HFFc6 (cell line): ENCODE data around the gene NAA20. TPM values are rescaled to one million over a fixed set of nuclear protein-coding genes. Genes with fewer than 3 reads are reported as not detected.

Experiments used
- DNase-seq: peaks from one replicate; pipeline ENCODE4 v3.0.0-alpha.2; 2018
- H3K27ac Mint-ChIP-seq: 2 replicates; pipeline ENCODE4 v1.8.0; 2020; ENCODE audit warnings: mild to moderate bottlenecking, mixed read lengths
- H3K27me3 Mint-ChIP-seq: 2 replicates; pipeline ENCODE4 v1.8.0; 2021; ENCODE audit warnings: mild to moderate bottlenecking, moderate library complexity, mixed read lengths; ENCODE audit not compliant: insufficient read depth
- H3K36me3 Mint-ChIP-seq: 2 replicates; pipeline ENCODE4 v1.8.0; 2021; ENCODE audit warnings: low read depth, mixed read lengths
- H3K4me1 Mint-ChIP-seq: 2 replicates; pipeline ENCODE4 v1.8.0; 2020; ENCODE audit warnings: low read depth, mixed read lengths
- H3K4me3 Mint-ChIP-seq: 2 replicates; pipeline ENCODE4 v1.8.0; 2020; ENCODE audit warnings: mild to moderate bottlenecking, moderate library complexity, mixed read lengths
- H3K9me3 Mint-ChIP-seq: 2 replicates; pipeline ENCODE4 v1.8.0; 2020; ENCODE audit warnings: mild to moderate bottlenecking, mixed read lengths
- total RNA-seq, 6 experiments: library from RNA; stranded (reverse); fragmentation: NEBNext Ultra II Directional; extraction: Animal tissue kit (Norgen Biotek cat#: 25700); gene quantifications; 2 replicates in 1 of 6; 3 replicates in 5 of 6; pipeline ENCODE4 v1.2.3, GENCODE V29; 2021
- TF ChIP-seq, protein P1 (sequence below): fragments of 200-600 bp; sonication (generic); IDR thresholded peaks from 2 replicates; pipeline ENCODE4 v1.5.0; 2021; ENCODE audit warnings: antibody characterized with exemption, mild to moderate bottlenecking

NAA20 gene
- total RNA-seq, 6 experiments from 2014 or later: 87.3 to 108 (median 93.2) TPM

DNA sequence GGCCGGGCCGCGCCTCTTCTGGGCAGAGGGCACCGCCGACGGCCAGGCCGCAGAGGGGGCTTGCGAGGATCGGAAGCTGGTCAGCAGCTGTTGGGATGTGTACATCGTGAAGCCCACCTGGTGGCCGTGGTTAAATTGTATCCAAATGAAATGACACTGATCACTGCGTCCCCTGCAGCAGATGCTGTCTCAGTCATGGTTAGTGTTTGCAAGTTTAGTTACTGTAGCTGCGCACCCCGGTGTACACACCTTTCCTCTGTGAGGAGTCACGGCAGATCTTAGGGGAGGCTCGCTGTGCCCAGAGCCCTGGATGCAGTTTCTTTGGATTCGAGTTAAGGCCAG, 653 bp downstream of the NAA20 start:
- TF ChIP-seq, protein P1, sequence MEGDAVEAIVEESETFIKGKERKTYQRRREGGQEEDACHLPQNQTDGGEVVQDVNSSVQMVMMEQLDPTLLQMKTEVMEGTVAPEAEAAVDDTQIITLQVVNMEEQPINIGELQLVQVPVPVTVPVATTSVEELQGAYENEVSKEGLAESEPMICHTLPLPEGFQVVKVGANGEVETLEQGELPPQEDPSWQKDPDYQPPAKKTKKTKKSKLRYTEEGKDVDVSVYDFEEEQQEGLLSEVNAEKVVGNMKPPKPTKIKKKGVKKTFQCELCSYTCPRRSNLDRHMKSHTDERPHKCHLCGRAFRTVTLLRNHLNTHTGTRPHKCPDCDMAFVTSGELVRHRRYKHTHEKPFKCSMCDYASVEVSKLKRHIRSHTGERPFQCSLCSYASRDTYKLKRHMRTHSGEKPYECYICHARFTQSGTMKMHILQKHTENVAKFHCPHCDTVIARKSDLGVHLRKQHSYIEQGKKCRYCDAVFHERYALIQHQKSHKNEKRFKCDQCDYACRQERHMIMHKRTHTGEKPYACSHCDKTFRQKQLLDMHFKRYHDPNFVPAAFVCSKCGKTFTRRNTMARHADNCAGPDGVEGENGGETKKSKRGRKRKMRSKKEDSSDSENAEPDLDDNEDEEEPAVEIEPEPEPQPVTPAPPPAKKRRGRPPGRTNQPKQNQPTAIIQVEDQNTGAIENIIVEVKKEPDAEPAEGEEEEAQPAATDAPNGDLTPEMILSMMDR: no peak
- Mint-ChIP-seq H3K4me1 (peaks cover 53% of the 10 kb centered on the region), H3K27ac (peak overlapping the region; percentile 59), H3K4me3 (peak overlapping the region; percentile 84), H3K27me3 (peaks cover 2% of the 10 kb centered on the region; the same call in 1 of the 2 replicates), H3K9me3 (no peaks in the 10 kb centered on the region), H3K36me3 (peaks cover 15% of the 10 kb centered on the region)
- no peak for DNase-seq

DNA sequence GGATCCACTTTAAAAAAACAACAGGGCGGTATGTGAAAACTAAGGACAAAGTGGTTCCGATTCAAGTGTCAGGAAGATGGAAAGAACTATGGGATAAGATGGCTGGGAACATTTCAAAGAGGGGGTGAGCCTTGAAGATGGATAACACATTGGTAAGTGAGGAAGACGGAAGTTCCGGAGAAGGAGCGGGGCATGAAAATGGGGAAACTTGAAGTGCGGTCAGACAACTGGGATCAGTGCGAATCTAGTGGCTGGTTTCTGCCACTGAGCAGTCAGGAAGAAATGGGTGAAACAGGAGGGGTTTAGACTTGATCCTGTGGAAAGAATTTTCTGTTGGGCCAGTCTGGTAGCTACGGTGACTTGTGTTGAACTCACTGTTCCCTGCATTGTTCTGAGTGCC, 1.2 kb downstream of the NAA20 start:
- Mint-ChIP-seq H3K4me1 (peaks cover 54% of the 10 kb centered on the region), H3K27ac (peak overlapping the region; percentile 59), H3K27me3 (0 out of 2 replicates have a peak, but pooled peaks cover 1% of the 10 kb centered on the region), H3K4me3 (peak overlapping the region; percentile 84), H3K9me3 (no peaks in the 10 kb centered on the region), H3K36me3 (peaks cover 15% of the 10 kb centered on the region)
- TF ChIP-seq, protein P1: no peak
- DNase-seq: no peak

DNA sequence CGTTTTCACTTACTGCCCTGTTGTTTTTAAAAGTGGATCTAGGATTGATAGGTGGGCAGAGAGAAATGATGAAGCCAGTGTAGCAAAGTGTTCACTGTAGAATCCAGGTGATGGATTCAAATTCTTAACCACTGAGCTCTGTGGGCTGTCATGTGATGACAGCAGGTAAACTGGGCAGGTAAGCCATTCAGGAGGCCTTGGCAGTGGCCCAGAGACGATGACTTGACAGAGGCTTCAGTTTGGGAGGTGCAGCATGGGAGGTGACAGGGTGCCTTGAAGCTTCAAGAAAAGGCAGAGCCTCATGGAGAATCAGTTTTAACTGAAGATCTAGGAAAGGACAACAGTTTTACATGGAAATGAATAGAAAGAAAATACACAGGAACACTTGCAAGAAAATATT, 2.0 kb downstream of the NAA20 start:
- H3K27me3 Mint-ChIP-seq: 0 out of 2 replicates have a peak, but pooled peaks cover 1% of the 10 kb centered on the region
- TF ChIP-seq, protein P1: no peak
- no peak for DNase-seq
- no peaks in the 10 kb centered on the region for H3K9me3 Mint-ChIP-seq
- peak overlapping the region; percentile 59 for H3K27ac Mint-ChIP-seq
- H3K36me3 Mint-ChIP-seq: peaks cover 15% of the 10 kb centered on the region
- H3K4me3 Mint-ChIP-seq: peak overlapping the region; percentile 84; the same call in 1 of the 2 replicates
- peaks cover 62% of the 10 kb centered on the region for H3K4me1 Mint-ChIP-seq

DNA sequence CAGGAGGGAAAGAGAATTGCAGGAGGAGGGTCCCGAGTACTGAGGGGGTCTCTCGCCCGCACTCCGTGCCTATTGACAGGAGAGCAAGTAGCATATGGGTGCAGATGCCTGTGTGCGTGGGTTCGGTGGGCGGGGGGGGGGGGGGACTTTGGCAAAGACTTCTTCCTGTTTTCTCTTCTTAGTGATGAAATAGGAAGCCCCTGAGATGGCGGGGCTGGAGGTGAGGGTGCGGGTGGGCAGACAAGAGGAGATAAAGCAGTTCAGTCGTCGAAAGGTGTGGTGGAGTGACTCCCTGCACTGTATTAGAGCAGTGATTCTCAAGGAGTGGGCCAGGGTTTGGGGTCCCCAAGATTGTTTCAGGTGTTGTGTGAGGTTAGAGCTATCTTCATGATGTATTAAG, 3.7 kb downstream of the NAA20 start:
- Mint-ChIP-seq H3K4me1 (peaks cover 78% of the 10 kb centered on the region), H3K36me3 (peaks cover 15% of the 10 kb centered on the region), H3K4me3 (no peak overlapping the region), H3K27ac (peak overlapping the region; percentile 52; the same call in 1 of the 2 replicates), H3K9me3 (no peaks in the 10 kb centered on the region), H3K27me3 (0 out of 2 replicates have a peak, but pooled peaks cover 1% of the 10 kb centered on the region)
- TF ChIP-seq, protein P1: no peak
- no peak for DNase-seq

DNA sequence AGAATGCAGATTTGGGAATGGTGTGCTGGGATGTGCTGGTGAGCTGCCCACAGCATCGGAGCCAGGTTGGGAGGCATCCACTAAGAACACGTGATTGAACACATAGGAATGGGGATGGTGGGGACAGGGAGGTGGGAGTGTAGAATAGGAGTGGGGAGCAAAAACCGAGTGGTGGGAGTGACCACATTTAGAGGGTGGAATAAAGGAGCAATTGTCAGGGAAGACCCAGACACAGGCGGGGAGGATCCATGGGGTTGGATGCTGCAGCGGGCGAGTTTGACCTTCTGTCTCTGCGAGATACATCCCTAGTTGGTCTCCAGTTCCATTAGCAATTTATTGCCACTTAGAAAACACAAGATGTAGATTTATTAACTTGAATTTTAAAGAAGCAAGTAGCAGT, 4.7 kb downstream of the NAA20 start:
- Mint-ChIP-seq H3K27ac (peak overlapping the region; percentile 38; the same call in 1 of the 2 replicates), H3K9me3 (no peaks in the 10 kb centered on the region), H3K36me3 (peaks cover 17% of the 10 kb centered on the region), H3K4me1 (peaks cover 69% of the 10 kb centered on the region), H3K4me3 (no peak overlapping the region), H3K27me3 (peaks cover 4% of the 10 kb centered on the region; the same call in 1 of the 2 replicates)
- no peak for DNase-seq
- TF ChIP-seq, protein P1: no peak
